SU-DHL-6 (cell line): ENCODE data around the gene UQCC5.

ENCODE experiments used
- H2AFZ ChIP-seq: fragments of 200-600 bp; sonication (generic); 2 replicates; pipeline ENCODE4 v1.6.1; 2014; ENCODE audit warnings: low read depth, mild to moderate bottlenecking, moderate library complexity, mixed read lengths, antibody characterized with exemption, low read length; ENCODE audit not compliant: severe bottlenecking
- H3F3A ChIP-seq: fragments of 200-600 bp; shearing (Covaris generic); 2 replicates; pipeline ENCODE4 v1.6.0; 2016; ENCODE audit warnings: antibody characterized with exemption, mild to moderate bottlenecking; ENCODE audit not compliant: insufficient read depth
- H3K27ac ChIP-seq: fragments of 200-600 bp; sonication (generic); 2 replicates; pipeline ENCODE4 v1.5.1; 2016; ENCODE audit warnings: low read depth, mild to moderate bottlenecking, low read length, moderate library complexity, mixed read lengths
- H3K27me3 ChIP-seq: fragments of 200-600 bp; sonication (generic), shearing (Covaris generic); 2 replicates; pipeline ENCODE4 v1.6.0; 2014; ENCODE audit warnings: mild to moderate bottlenecking, low read length
- H3K36me3 ChIP-seq: fragments of 200-600 bp; sonication (generic); 2 replicates; pipeline ENCODE4 v1.6.1; 2014; ENCODE audit warnings: mild to moderate bottlenecking, low read length, mixed read lengths
- H3K4me2 ChIP-seq: fragments of 300-600, 200-600 bp; shearing (Covaris generic), sonication (generic); 2 replicates; pipeline ENCODE4 v1.6.0; 2014; ENCODE audit warnings: low read length, low read depth, mild to moderate bottlenecking; ENCODE audit not compliant: poor library complexity, severe bottlenecking
- H3K4me3 ChIP-seq: fragments of 200-600 bp; sonication (generic); 2 replicates; pipeline ENCODE4 v1.5.1; 2014; ENCODE audit warnings: antibody characterized with exemption, low read length, mild to moderate bottlenecking, mixed read lengths; ENCODE audit not compliant: insufficient read depth, poor library complexity, severe bottlenecking
- H3K79me2 ChIP-seq: fragments of 200-600 bp; sonication (generic); 2 replicates; pipeline ENCODE4 v1.6.1; 2014; ENCODE audit warnings: mild to moderate bottlenecking, low read length, moderate library complexity; ENCODE audit not compliant: insufficient read depth
- H3K9ac ChIP-seq: fragments of 200-600 bp; sonication (generic); 2 replicates; pipeline ENCODE4 v1.7.0; 2014; ENCODE audit warnings: mild to moderate bottlenecking, low read length
- H3K9me2 ChIP-seq: fragments of 200-600 bp; sonication (generic); replicated peaks from 2 replicates; pipeline ENCODE4 v1.6.1; 2014; ENCODE audit warnings: low read length; ENCODE audit not compliant: insufficient read depth
- H3K9me3 ChIP-seq: fragments of 200-600 bp; sonication (generic); 2 replicates; pipeline ENCODE4 v1.6.1; 2014; ENCODE audit warnings: low read length, mixed read lengths; ENCODE audit not compliant: insufficient read depth
- H4K20me1 ChIP-seq: fragments of 200-600 bp; sonication (generic); 2 replicates; pipeline ENCODE4 v1.6.1; 2014; ENCODE audit warnings: low read depth, mild to moderate bottlenecking, antibody characterized with exemption, low read length, moderate library complexity, mixed read lengths
- EZH2phosphoT487 ChIP-seq: fragments of 200-600 bp; sonication (generic), shearing (Covaris generic); conservative IDR thresholded peaks from 2 replicates; pipeline ENCODE4 v1.6.1; 2018; ENCODE audit warnings: mild to moderate bottlenecking, antibody characterized with exemption, low read length, moderate library complexity, mixed read lengths
- TF ChIP-seq, protein P1 (sequence below): fragments of 200-600 bp; sonication (generic); IDR thresholded peaks from one replicate; pipeline ENCODE4 v1.5.1; 2017; ENCODE audit warnings: antibody characterized with exemption, mild to moderate bottlenecking, low read length, moderate library complexity; ENCODE audit not compliant: insufficient read depth, poor library complexity, severe bottlenecking

The UQCC5 gene

DNA sequence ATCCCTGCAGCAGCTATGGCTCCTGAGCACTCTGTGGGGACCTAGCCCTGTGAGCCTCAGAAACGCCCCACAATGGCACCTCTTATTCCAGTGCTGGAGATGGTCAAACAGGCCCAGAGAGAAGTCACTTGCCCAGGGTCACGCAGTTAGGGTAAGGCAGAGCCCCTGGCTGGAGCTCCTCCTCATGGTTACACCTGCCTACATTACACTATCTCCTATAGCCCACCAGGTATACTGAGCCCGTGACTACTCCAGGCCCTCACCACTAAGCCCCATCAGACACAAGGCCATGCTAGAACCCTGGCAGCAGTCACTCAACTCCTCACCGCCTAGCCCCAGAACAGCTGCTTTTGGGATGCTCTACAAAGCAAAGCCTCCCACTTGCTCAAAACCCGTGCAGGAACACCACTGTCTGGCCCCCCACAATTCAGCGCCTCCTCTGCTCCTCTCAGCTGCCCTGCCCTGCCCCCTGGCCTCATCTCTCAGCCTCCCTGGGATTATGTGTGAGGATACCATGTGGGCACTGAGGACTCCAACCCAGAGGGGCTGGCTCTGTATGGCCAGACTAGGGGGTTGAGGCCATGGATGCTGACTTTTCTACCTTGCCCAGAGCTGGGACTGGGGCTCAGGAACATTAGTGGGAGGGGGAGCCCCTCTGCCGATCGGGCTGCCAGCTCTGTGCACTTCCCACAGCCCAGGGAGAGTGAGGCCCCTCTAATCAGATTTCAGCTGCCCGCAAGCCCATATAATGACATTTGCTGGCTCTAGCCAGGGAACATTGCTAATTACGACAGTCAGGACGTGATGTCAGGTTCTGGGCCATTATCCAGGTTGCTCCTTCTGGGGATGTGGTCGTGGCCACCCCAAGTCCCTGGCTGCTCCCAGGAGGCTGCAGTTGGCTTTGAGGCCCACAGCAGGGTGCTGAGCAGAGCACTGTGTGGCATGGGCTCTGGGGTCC lies 6.8 kb upstream of the UQCC5 start:
- H3K79me2 ChIP-seq: peaks cover 45% of the 10 kb centered on the region
- H3K27ac ChIP-seq: no peak overlapping the region
- H3K9me3 ChIP-seq: no peaks in the 10 kb centered on the region
- no peak for TF ChIP-seq EZH2phosphoT487
- TF ChIP-seq, protein P1, sequence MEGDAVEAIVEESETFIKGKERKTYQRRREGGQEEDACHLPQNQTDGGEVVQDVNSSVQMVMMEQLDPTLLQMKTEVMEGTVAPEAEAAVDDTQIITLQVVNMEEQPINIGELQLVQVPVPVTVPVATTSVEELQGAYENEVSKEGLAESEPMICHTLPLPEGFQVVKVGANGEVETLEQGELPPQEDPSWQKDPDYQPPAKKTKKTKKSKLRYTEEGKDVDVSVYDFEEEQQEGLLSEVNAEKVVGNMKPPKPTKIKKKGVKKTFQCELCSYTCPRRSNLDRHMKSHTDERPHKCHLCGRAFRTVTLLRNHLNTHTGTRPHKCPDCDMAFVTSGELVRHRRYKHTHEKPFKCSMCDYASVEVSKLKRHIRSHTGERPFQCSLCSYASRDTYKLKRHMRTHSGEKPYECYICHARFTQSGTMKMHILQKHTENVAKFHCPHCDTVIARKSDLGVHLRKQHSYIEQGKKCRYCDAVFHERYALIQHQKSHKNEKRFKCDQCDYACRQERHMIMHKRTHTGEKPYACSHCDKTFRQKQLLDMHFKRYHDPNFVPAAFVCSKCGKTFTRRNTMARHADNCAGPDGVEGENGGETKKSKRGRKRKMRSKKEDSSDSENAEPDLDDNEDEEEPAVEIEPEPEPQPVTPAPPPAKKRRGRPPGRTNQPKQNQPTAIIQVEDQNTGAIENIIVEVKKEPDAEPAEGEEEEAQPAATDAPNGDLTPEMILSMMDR: no peak
- peaks cover 6% of the 10 kb centered on the region for H3F3A ChIP-seq
- H4K20me1 ChIP-seq: peaks cover 9% of the 10 kb centered on the region; the same call in 1 of the 2 replicates
- H3K4me2 ChIP-seq: no peak overlapping the region
- H3K9me2 ChIP-seq: no peaks in the 10 kb centered on the region
- H3K4me3 ChIP-seq: no peak overlapping the region
- H2AFZ ChIP-seq: no peak overlapping the region
- no peak overlapping the region for H3K9ac ChIP-seq
- no peaks in the 10 kb centered on the region for H3K27me3 ChIP-seq
- 0 out of 2 replicates have a peak, but pooled peaks cover 4% of the 10 kb centered on the region for H3K36me3 ChIP-seq

DNA sequence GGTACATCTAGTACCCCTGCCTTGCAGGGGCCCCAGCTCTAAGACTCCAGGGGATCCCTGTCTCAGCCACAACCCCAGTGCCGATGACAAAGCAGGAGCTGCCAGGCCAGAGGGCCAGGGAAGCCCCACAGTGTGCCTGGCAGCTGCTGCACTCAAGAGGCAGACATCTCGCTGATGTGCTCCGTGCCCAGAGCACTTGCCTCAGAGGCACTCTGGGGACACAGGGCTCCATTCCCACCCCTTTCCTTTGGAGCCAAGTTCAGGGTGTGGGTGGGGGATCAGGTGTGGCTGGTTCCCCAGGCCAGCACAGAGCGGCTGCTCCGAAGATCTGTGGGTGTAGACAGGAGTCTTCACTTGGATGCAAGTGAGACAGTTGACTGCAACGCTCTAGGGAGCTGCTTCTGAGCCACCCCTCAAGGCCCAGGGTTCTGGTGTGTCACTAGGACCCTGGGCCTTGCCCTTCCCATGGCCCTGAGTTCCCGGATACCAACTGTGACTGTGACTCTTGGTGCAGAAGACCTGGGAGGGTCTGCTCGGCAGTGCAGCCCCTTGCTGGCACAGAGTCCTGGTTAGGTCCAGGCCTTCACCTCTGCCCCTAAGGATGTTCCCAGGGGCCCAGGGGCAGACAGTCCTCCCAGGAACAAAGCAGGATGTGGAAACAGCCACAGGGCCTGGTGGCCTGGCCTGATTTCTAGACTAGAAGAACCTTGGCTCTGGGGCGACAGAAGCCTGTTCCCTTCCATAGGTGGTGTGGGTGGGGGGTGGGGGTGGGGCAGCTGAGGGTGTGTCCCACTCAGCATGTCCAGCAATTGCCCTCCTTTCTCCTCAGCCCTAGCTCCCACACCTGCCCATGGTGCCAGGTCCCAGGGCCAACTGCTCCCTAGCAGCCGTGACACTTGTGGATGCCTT lies 5.2 kb upstream of the UQCC5 start:
- Histone ChIP-seq H3K9me2 (no peaks in the 10 kb centered on the region), H3K79me2 (peaks cover 45% of the 10 kb centered on the region), H4K20me1 (peaks cover 9% of the 10 kb centered on the region; the same call in 1 of the 2 replicates), H3K27ac (no peak overlapping the region), H3K4me3 (no peak overlapping the region), H3K36me3 (0 out of 2 replicates have a peak, but pooled peaks cover 4% of the 10 kb centered on the region), H3K9me3 (no peaks in the 10 kb centered on the region), H3K27me3 (no peaks in the 10 kb centered on the region), H2AFZ (no peak overlapping the region), H3K9ac (peak overlapping the region; percentile 93; the same call in 1 of the 2 replicates), H3K4me2 (peak overlapping the region; percentile 93), H3F3A (peaks cover 21% of the 10 kb centered on the region)
- TF ChIP-seq EZH2phosphoT487: no peak
- TF ChIP-seq, protein P1: no peak

DNA sequence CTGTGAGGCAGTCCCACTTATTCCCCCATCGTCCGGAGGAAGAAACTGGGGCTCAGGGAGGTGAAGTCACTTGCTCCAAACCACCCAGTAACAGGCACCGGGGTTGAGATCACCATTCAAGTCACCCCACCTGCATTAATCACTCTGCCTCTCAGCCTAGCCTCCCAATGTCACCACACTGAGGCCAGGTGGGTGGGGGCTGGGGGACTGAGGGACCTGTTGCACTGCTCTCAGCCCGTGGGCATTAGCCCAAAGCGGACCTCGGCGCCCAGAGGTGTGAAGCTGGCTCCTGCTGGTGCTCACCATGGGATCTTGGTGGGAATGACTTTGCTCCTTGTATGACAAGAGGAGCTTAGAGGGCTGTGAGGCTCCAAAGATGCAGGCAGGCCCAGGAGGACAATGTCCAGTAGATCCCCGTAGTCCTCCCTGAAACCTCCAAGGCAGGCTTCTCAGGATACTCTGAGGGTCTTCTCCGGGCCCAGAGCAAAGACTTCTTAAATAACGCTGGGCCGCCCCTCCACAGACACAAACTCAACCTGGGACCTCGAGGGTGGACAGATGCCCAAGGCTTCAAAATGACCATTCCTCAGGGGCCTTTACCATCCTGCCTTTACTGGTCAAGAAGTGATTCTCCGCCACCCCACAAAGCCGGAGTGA lies 4.4 kb upstream of the UQCC5 start:
- Histone ChIP-seq H3K9me2 (no peaks in the 10 kb centered on the region), H3K79me2 (peaks cover 51% of the 10 kb centered on the region), H3K27me3 (no peaks in the 10 kb centered on the region), H3K9me3 (no peaks in the 10 kb centered on the region), H3F3A (peaks cover 21% of the 10 kb centered on the region), H3K27ac (0 out of 2 replicates have a peak overlapping the region, but pooled peaks have one; percentile 64), H3K36me3 (0 out of 2 replicates have a peak, but pooled peaks cover 4% of the 10 kb centered on the region), H2AFZ (no peak overlapping the region), H3K9ac (peak overlapping the region; percentile 93), H3K4me2 (peak overlapping the region; percentile 93), H4K20me1 (peaks cover 9% of the 10 kb centered on the region; the same call in 1 of the 2 replicates), H3K4me3 (peak overlapping the region; percentile 82)
- TF ChIP-seq EZH2phosphoT487: no peak
- TF ChIP-seq, protein P1: no peak
